OCI-LY3 (cell line): Measurements from ENCODE around the gene ACTN3.

Experiments
- H2AFZ ChIP-seq: fragments of 200-600, 300-600 bp; shearing (Covaris generic); 2 replicates; pipeline ENCODE4 v1.6.0; 2014; ENCODE audit warnings: antibody characterized with exemption, low read depth, low read length
- H3K27ac ChIP-seq: fragments of 200-600, 300-600 bp; sonication (generic); 2 replicates; pipeline ENCODE4 v1.5.1; 2014; ENCODE audit warnings: mild to moderate bottlenecking, low read length, moderate library complexity, mixed read lengths
- H3K27me3 ChIP-seq: fragments of 200-600, 300-600 bp; sonication (generic); 2 replicates; pipeline ENCODE4 v1.6.1; 2014; ENCODE audit warnings: low read depth, low read length, mixed read lengths
- H3K36me3 ChIP-seq: fragments of 200-600, 300-600 bp; sonication (generic); replicated peaks from 2 replicates; pipeline ENCODE3; 2014; ENCODE audit warnings: low read depth, low read length, mixed read lengths
- H3K4me1 ChIP-seq: fragments of 300-600, 200-600 bp; sonication (generic); 2 replicates; pipeline ENCODE4 v1.6.1; 2014; ENCODE audit warnings: low read length, mixed read lengths
- H3K4me2 ChIP-seq: fragments of 200-600, 300-600 bp; sonication (generic); 2 replicates; pipeline ENCODE4 v1.6.1; 2014; ENCODE audit warnings: low read length, mixed read lengths
- H3K4me3 ChIP-seq: fragments of 300-600, 200-600 bp; sonication (generic); 2 replicates; pipeline ENCODE4 v1.5.1; 2014; ENCODE audit warnings: antibody characterized with exemption, mild to moderate bottlenecking, low read length, moderate library complexity
- H3K79me2 ChIP-seq: fragments of 300-600, 200-600 bp; shearing (Covaris generic); 2 replicates; pipeline ENCODE4 v1.6.1; 2014; ENCODE audit warnings: mild to moderate bottlenecking, low read length, mixed read lengths
- H3K9ac ChIP-seq: fragments of 300-600, 200-600 bp; shearing (Covaris generic); 2 replicates; pipeline ENCODE4 v1.6.0; 2014; ENCODE audit warnings: mild to moderate bottlenecking, low read length, moderate library complexity
- H3K9me3 ChIP-seq: fragments of 200-600, 300-600 bp; shearing (Covaris generic); 2 replicates; pipeline ENCODE4 v1.6.1; 2014; ENCODE audit warnings: low read length, mixed read lengths; ENCODE audit not compliant: insufficient read depth
- H4K20me1 ChIP-seq: fragments of 200-600, 300-600 bp; sonication (generic); 2 replicates; pipeline ENCODE4 v1.6.1; 2016; ENCODE audit warnings: low read length, mixed read lengths; ENCODE audit not compliant: insufficient read depth
- CTCF ChIP-seq: fragments of 200-600, 300-600 bp; sonication (generic); IDR thresholded peaks from 2 replicates; pipeline ENCODE4 v1.5.1; 2014; ENCODE audit warnings: antibody characterized with exemption, low read length, low read depth
- EZH2phosphoT487 ChIP-seq: fragments of 200-600 bp; shearing (Covaris generic); IDR thresholded peaks from 2 replicates; pipeline ENCODE4 v1.6.1; 2018; ENCODE audit warnings: antibody characterized with exemption, mixed run types, low read depth

ACTN3 gene

GRCh38 chr11:66566221-66566620 is 19.5 kb downstream of the ACTN3 start:
- H4K20me1 ChIP-seq = no peaks in the 10 kb centered on the region
- no peaks in the 10 kb centered on the region for H3K4me1 ChIP-seq
- H3K9ac ChIP-seq = no peak overlapping the region
- no peaks in the 10 kb centered on the region for H3K9me3 ChIP-seq
- no peaks in the 10 kb centered on the region for H3K36me3 ChIP-seq
- H3K27me3 ChIP-seq = 0 out of 2 replicates have a peak, but pooled peaks cover 5% of the 10 kb centered on the region
- no peak overlapping the region for H3K27ac ChIP-seq
- TF ChIP-seq EZH2phosphoT487 = no peak
- TF ChIP-seq CTCF = no peak
- H2AFZ ChIP-seq = no peak overlapping the region
- H3K4me3 ChIP-seq = no peak overlapping the region
- no peak overlapping the region for H3K4me2 ChIP-seq
- no peaks in the 10 kb centered on the region for H3K79me2 ChIP-seq

- no peak overlapping the region for H3K4me3 ChIP-seq
- no peak overlapping the region for H3K4me2 ChIP-seq
- no peak overlapping the region for H3K27ac ChIP-seq
- no peaks in the 10 kb centered on the region for H3K79me2 ChIP-seq
- H3K36me3 ChIP-seq = no peaks in the 10 kb centered on the region
- H3K4me1 ChIP-seq = no peaks in the 10 kb centered on the region
- H4K20me1 ChIP-seq = no peaks in the 10 kb centered on the region
- H3K27me3 ChIP-seq = 0 out of 2 replicates have a peak, but pooled peaks cover 5% of the 10 kb centered on the region
- TF ChIP-seq CTCF (no peak), EZH2phosphoT487 (no peak)
- no peak overlapping the region for H2AFZ ChIP-seq
- H3K9me3 ChIP-seq = no peaks in the 10 kb centered on the region
- H3K9ac ChIP-seq = no peak overlapping the region
Observed at GRCh38 chr11:66567787-66568123, 21.1 kb downstream of the ACTN3 start.

GRCh38 chr11:66568124-66568916 is 21.6 kb downstream of the ACTN3 start, which contains the start of gene CTSF:
Gene CTSF (minus strand): TSS chr11:66568606. CDS start chr11:66568486, 120 bp downstream.
- Histone ChIP-seq H3K4me2 (no peak within 1 kb of the TSS), H4K20me1 (no peaks in the 10 kb centered on the region), H3K4me1 (no peaks in the 10 kb centered on the region), H3K9ac (no peak within 1 kb of the TSS), H3K27me3 (0 out of 2 replicates have a peak, but pooled peaks cover 5% of the 10 kb centered on the region), H3K9me3 (no peaks in the 10 kb centered on the region), H3K27ac (no peak within 1 kb of the TSS), H3K4me3 (no peak within 1 kb of the TSS), H3K79me2 (no peaks in the 10 kb centered on the region), H3K36me3 (no peaks in the 10 kb centered on the region), H2AFZ (no peak within 1 kb of the TSS)
- TF ChIP-seq EZH2phosphoT487 (no peak), CTCF (no peak)

- H3K27ac ChIP-seq = no peak overlapping the region
- no peaks in the 10 kb centered on the region for H3K79me2 ChIP-seq
- no peaks in the 10 kb centered on the region for H3K9me3 ChIP-seq
- TF ChIP-seq CTCF (no peak), EZH2phosphoT487 (no peak)
- no peak overlapping the region for H3K9ac ChIP-seq
- H4K20me1 ChIP-seq = no peaks in the 10 kb centered on the region
- no peak overlapping the region for H3K4me2 ChIP-seq
- H3K27me3 ChIP-seq = 0 out of 2 replicates have a peak, but pooled peaks cover 5% of the 10 kb centered on the region
- no peaks in the 10 kb centered on the region for H3K4me1 ChIP-seq
- H2AFZ ChIP-seq = no peak overlapping the region
- no peaks in the 10 kb centered on the region for H3K36me3 ChIP-seq
- H3K4me3 ChIP-seq = no peak overlapping the region
Observed at GRCh38 chr11:66569076-66569475, 22.4 kb downstream of the ACTN3 start.
